ENCODE results near the gene SCPEP1. TPM values are rescaled to one million over a fixed set of nuclear protein-coding genes. Genes with fewer than 3 reads are reported as not detected.
A peak's percentile ranks its signal among the peaks of the same experiment; 100 is the strongest.
"Not testable (repeated sequence)": the region's sequence is repeated elsewhere in the genome, so short reads cannot be mapped to it uniquely, and the experiment has no call there.

The SCPEP1 gene
- total and polyA plus RNA-seq, 4 donors = 66.4 to 126 (median 97.2) TPM

DNA sequence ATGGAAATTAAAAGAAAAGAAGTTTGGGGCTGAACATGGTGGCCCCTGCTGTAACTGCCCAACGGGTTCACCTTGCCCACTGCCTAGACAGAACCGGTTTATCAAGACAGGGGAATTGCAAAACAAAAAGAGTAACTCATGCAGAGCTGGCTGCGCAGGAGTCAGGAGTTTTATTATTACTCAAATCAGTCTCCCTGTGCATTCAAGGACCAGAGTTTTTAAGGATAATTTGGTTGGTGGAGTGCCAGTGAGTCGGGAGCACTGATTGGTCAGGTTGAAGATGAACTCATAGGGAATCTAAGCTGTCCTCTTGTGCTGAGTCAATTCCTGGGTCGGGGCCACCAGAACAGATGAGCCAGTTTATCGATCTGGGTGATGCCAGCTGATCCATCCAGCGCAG is 4.4 kb upstream of the SCPEP1 start:
- H3K27me3 ChIP-seq (ENCODE audit: control insufficient read depth in 1 of 2, insufficient read depth in 2 of 2, low read length in 1 of 2) = no peaks in the 10 kb centered on the region
- H3K4me1 ChIP-seq (ENCODE audit: control insufficient read depth in 1 of 2, insufficient read depth in 2 of 2, low read length in 2 of 2) = no peaks in the 10 kb centered on the region
- no peak overlapping the region for H3K27ac ChIP-seq (ENCODE audit: low read depth in 1 of 2, low read length in 2 of 2)
- no peak overlapping the region for H3K4me3 ChIP-seq (ENCODE audit: low read length in 2 of 2)
- no peaks in the 10 kb centered on the region for H3K9me3 ChIP-seq (ENCODE audit: control insufficient read depth, low read length)
- WGBS, 2 donors = 89 to 90% methylated on average over 7 of the region's 7 CpGs
- H3K36me3 ChIP-seq (ENCODE audit: control insufficient read depth in 1 of 2, insufficient read depth in 2 of 2, low read length in 1 of 2) = no peaks in the 10 kb centered on the region
- intact Hi-C loops (cut with DNase I) = no loop called here
- DNase-seq (no peak), ATAC-seq (ENCODE audit: low FRiP score) (no peak)

DNA sequence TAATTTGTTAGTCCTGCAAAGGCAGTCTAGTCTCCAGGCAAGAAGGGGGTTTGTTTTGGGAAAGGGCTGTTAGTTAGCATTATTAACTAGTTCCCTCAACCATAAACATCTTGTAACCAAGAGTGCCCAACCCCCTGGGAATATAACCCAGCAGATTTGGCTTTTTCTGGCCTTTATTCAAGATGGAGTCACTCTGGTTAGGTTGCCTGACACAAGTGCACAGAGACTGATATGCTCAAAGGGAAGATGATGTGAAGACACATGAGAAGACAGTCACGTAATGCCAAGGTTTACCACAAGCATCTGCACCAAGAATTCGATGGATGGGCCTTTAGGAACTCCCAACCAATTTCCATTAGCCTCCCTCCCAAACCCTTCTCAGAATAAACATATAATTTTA is 3.9 kb upstream of the SCPEP1 start:
- intact Hi-C loops (cut with DNase I) = no loop called here
- DNase-seq = no peak
- no peak for ATAC-seq (ENCODE audit: low FRiP score)
- H3K4me3 ChIP-seq (ENCODE audit: low read length in 2 of 2) = no peak overlapping the region
- H3K4me1 ChIP-seq (ENCODE audit: control insufficient read depth in 1 of 2, insufficient read depth in 2 of 2, low read length in 2 of 2) = no peaks in the 10 kb centered on the region
- WGBS, 2 donors = 89 to 97% methylated on average over 2 of the region's 2 CpGs
- H3K36me3 ChIP-seq (ENCODE audit: control insufficient read depth in 1 of 2, insufficient read depth in 2 of 2, low read length in 1 of 2) = no peaks in the 10 kb centered on the region
- H3K27me3 ChIP-seq (ENCODE audit: control insufficient read depth in 1 of 2, insufficient read depth in 2 of 2, low read length in 1 of 2) = no peaks in the 10 kb centered on the region
- no peaks in the 10 kb centered on the region for H3K9me3 ChIP-seq (ENCODE audit: control insufficient read depth, low read length)
- H3K27ac ChIP-seq (ENCODE audit: low read depth in 1 of 2, low read length in 2 of 2) = no peak overlapping the region

DNA sequence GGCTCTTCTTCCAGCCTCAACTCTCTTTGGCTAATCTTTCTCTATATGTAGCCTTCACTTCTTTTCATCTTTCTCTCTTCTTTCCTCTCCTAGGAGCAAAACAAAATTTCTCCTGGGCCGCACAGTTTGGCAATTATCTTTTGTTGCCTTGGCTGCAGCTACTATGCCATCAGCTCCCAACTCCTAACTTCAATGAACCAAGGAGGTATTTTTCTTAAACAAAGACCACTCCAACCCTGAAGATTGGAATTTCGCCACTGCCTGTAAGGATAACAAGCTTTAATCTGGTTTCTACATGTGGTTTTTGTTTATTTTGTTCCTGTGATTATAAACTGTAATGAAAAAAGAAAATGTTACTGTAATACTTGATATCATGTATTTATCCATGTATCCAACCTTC is 2.3 kb upstream of the SCPEP1 start:
- 85 to 90% methylated on average over 2 of the region's 2 CpGs for WGBS, 2 donors
- intact Hi-C loops (cut with DNase I) = no loop called here
- no peak overlapping the region for H3K4me3 ChIP-seq (ENCODE audit: low read length in 2 of 2)

GRCh38 chr17:56976941-56977608 is 856 bp upstream of the SCPEP1 start:
- H3K9me3 ChIP-seq (ENCODE audit: control insufficient read depth, low read length) = no peaks in the 10 kb centered on the region
- 39 to 41% methylated on average over 11 of the region's 11 CpGs for WGBS, 2 donors
- DNase-seq (no peak), ATAC-seq (ENCODE audit: low FRiP score) (peak; percentile 42)
- no peaks in the 10 kb centered on the region for H3K4me1 ChIP-seq (ENCODE audit: control insufficient read depth in 1 of 2, insufficient read depth in 2 of 2, low read length in 2 of 2)
- intact Hi-C loops (cut with DNase I) = no loop called here
- peaks cover 0 to under 1% of the 10 kb centered on the region in 2 donors for H3K36me3 ChIP-seq (ENCODE audit: control insufficient read depth in 1 of 2, insufficient read depth in 2 of 2, low read length in 1 of 2)
- no peak overlapping the region for H3K27ac ChIP-seq (ENCODE audit: low read depth in 1 of 2, low read length in 2 of 2)
- no peaks in the 10 kb centered on the region for H3K27me3 ChIP-seq (ENCODE audit: control insufficient read depth in 1 of 2, insufficient read depth in 2 of 2, low read length in 1 of 2)
- peak overlapping the region in 1 of 2 donors; percentile 81 for H3K4me3 ChIP-seq (ENCODE audit: low read length in 2 of 2)

More for the DNA sequence above, 2.3 kb upstream of the SCPEP1 start:
- Histone ChIP-seq H3K9me3 (ENCODE audit: control insufficient read depth, low read length) (no peaks in the 10 kb centered on the region), H3K36me3 (ENCODE audit: control insufficient read depth in 1 of 2, insufficient read depth in 2 of 2, low read length in 1 of 2) (no peaks in the 10 kb centered on the region), H3K27me3 (ENCODE audit: control insufficient read depth in 1 of 2, insufficient read depth in 2 of 2, low read length in 1 of 2) (no peaks in the 10 kb centered on the region), H3K27ac (ENCODE audit: low read depth in 1 of 2, low read length in 2 of 2) (no peak overlapping the region), H3K4me1 (ENCODE audit: control insufficient read depth in 1 of 2, insufficient read depth in 2 of 2, low read length in 2 of 2) (no peaks in the 10 kb centered on the region)
- no peak for DNase-seq
- ATAC-seq (ENCODE audit: low FRiP score) = no peak

- H3K4me3 ChIP-seq (ENCODE audit: low read length in 2 of 2) = peak overlapping the region; percentile 9 to 85
- peaks cover 0 to 7% of the 10 kb centered on the region in 2 donors for H3K36me3 ChIP-seq (ENCODE audit: control insufficient read depth in 1 of 2, insufficient read depth in 2 of 2, low read length in 1 of 2)
- intact Hi-C loops (cut with DNase I) = no loop called here
- H3K27ac ChIP-seq (ENCODE audit: low read depth in 1 of 2, low read length in 2 of 2) = peak overlapping the region in 1 of 2 donors; percentile 3
- H3K4me1 ChIP-seq (ENCODE audit: control insufficient read depth in 1 of 2, insufficient read depth in 2 of 2, low read length in 2 of 2) = no peaks in the 10 kb centered on the region
- WGBS, 2 donors = 18 to 19% methylated on average over 11 of the region's 11 CpGs
- H3K9me3 ChIP-seq (ENCODE audit: control insufficient read depth, low read length) = no peaks in the 10 kb centered on the region
- no peaks in the 10 kb centered on the region for H3K27me3 ChIP-seq (ENCODE audit: control insufficient read depth in 1 of 2, insufficient read depth in 2 of 2, low read length in 1 of 2)
- ATAC-seq (ENCODE audit: low FRiP score) = no peak
- no peak for DNase-seq
Measured at GRCh38 chr17:56978441-56979090, 635 bp downstream of the SCPEP1 start.

DNA sequence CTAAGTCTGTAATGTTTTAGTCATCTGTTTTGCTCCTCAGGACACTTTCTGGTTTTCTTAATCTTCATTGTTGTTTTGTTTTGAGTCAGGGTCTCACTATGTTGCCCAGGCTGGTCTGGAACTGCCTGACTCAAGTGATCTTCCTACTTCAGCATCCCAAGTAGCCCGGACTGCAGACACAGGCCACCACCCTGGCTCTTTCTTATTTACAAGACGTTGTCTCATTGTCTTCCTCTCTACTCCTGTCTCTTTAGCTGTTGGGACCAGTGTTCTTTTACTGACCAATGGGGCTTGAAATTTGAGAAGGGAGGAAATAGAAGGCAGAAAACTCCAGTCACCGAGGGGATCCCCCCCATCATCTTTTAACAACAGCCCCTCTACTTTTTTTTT is 1.2 kb downstream of the SCPEP1 start:
- intact Hi-C loops (cut with DNase I) = no loop called here

GRCh38 chr17:56980526-56980925 is 2.6 kb downstream of the SCPEP1 start:
- H3K36me3 ChIP-seq (ENCODE audit: control insufficient read depth in 1 of 2, insufficient read depth in 2 of 2, low read length in 1 of 2); H3K9me3 ChIP-seq (ENCODE audit: control insufficient read depth, low read length); intact Hi-C loops (cut with DNase I); H3K27ac ChIP-seq (ENCODE audit: low read depth in 1 of 2, low read length in 2 of 2); H3K4me1 ChIP-seq (ENCODE audit: control insufficient read depth in 1 of 2, insufficient read depth in 2 of 2, low read length in 2 of 2); ATAC-seq (ENCODE audit: low FRiP score); H3K4me3 ChIP-seq (ENCODE audit: low read length in 2 of 2); H3K27me3 ChIP-seq (ENCODE audit: control insufficient read depth in 1 of 2, insufficient read depth in 2 of 2, low read length in 1 of 2); DNase-seq: not testable (repeated sequence)
- WGBS, 2 donors = 95 to 97% methylated on average over 12 of the region's 12 CpGs

More for the DNA sequence above, 1.2 kb downstream of the SCPEP1 start:
- no peaks in the 10 kb centered on the region for H3K4me1 ChIP-seq (ENCODE audit: control insufficient read depth in 1 of 2, insufficient read depth in 2 of 2, low read length in 2 of 2)
- H3K36me3 ChIP-seq (ENCODE audit: control insufficient read depth in 1 of 2, insufficient read depth in 2 of 2, low read length in 1 of 2) = peaks cover 0 to 7% of the 10 kb centered on the region in 2 donors
- 66 to 69% methylated on average over 3 of the region's 3 CpGs for WGBS, 2 donors
- no peak overlapping the region for H3K27ac ChIP-seq (ENCODE audit: low read depth in 1 of 2, low read length in 2 of 2)
- no peak for DNase-seq
- no peaks in the 10 kb centered on the region for H3K9me3 ChIP-seq (ENCODE audit: control insufficient read depth, low read length)
- H3K27me3 ChIP-seq (ENCODE audit: control insufficient read depth in 1 of 2, insufficient read depth in 2 of 2, low read length in 1 of 2) = no peaks in the 10 kb centered on the region
- ATAC-seq (ENCODE audit: low FRiP score) = no peak
- no peak overlapping the region for H3K4me3 ChIP-seq (ENCODE audit: low read length in 2 of 2)

- no peak for DNase-seq
- 93 to 94% methylated on average over 8 of the region's 8 CpGs for WGBS, 2 donors
- Histone ChIP-seq H3K4me1 (ENCODE audit: control insufficient read depth in 1 of 2, insufficient read depth in 2 of 2, low read length in 2 of 2) (no peaks in the 10 kb centered on the region), H3K27me3 (ENCODE audit: control insufficient read depth in 1 of 2, insufficient read depth in 2 of 2, low read length in 1 of 2) (no peaks in the 10 kb centered on the region), H3K4me3 (ENCODE audit: low read length in 2 of 2) (no peak overlapping the region), H3K27ac (ENCODE audit: low read depth in 1 of 2, low read length in 2 of 2) (no peak overlapping the region), H3K36me3 (ENCODE audit: control insufficient read depth in 1 of 2, insufficient read depth in 2 of 2, low read length in 1 of 2) (peaks cover 3 to 7% of the 10 kb centered on the region in 2 donors), H3K9me3 (ENCODE audit: control insufficient read depth, low read length) (no peaks in the 10 kb centered on the region)
- intact Hi-C loops (cut with DNase I) = no loop called here
- no peak for ATAC-seq (ENCODE audit: low FRiP score)
Measured at GRCh38 chr17:56982312-56982711, 4.4 kb downstream of the SCPEP1 start.

GRCh38 chr17:56983366-56983765 is 5.4 kb downstream of the SCPEP1 start:
- H3K9me3 ChIP-seq (ENCODE audit: control insufficient read depth, low read length) = no peaks in the 10 kb centered on the region
- H3K27ac ChIP-seq (ENCODE audit: low read depth in 1 of 2, low read length in 2 of 2) = no peak overlapping the region
- H3K4me3 ChIP-seq (ENCODE audit: low read length in 2 of 2) = no peak overlapping the region
- ATAC-seq (ENCODE audit: low FRiP score) (no peak), DNase-seq (no peak)
- WGBS, 2 donors = 77 to 78% methylated on average over 3 of the region's 3 CpGs
- intact Hi-C loops (cut with DNase I) = no loop called here
- H3K27me3 ChIP-seq (ENCODE audit: control insufficient read depth in 1 of 2, insufficient read depth in 2 of 2, low read length in 1 of 2) = no peaks in the 10 kb centered on the region
- peaks cover 3 to 7% of the 10 kb centered on the region in 2 donors for H3K36me3 ChIP-seq (ENCODE audit: control insufficient read depth in 1 of 2, insufficient read depth in 2 of 2, low read length in 1 of 2)
- H3K4me1 ChIP-seq (ENCODE audit: control insufficient read depth in 1 of 2, insufficient read depth in 2 of 2, low read length in 2 of 2) = no peaks in the 10 kb centered on the region
